Liver (tissue), 9 donors: ENCODE measurements around the gene SLMAP. TPM values are rescaled to one million over a fixed set of nuclear protein-coding genes. Genes with fewer than 3 reads are reported as not detected.

ENCODE experiments used
- DNase-seq: peaks from one replicate; pipeline ENCODE4 v3.0.0-alpha.2; 2017; ENCODE audit warnings: low spot score
- H3K27ac ChIP-seq, 2 donors: one replicate each; pipeline ENCODE4 v1.7.0; 2013; ENCODE audit warnings: inconsistent platforms in 2 of 2, low read length in 2 of 2, control low read depth in 1 of 2, low read depth in 1 of 2, mild to moderate bottlenecking in 1 of 2
- H3K27me3 ChIP-seq, 4 donors: one replicate each; pipeline versions ENCODE4 v1.6.1 to v1.7.0; 2013; ENCODE audit warnings: low read length in 3 of 4, inconsistent platforms in 1 of 4, mild to moderate bottlenecking in 1 of 4, moderate library complexity in 1 of 4; ENCODE audit not compliant: control insufficient read depth in 4 of 4, insufficient read depth in 4 of 4
- H3K36me3 ChIP-seq, 4 donors: one replicate each; pipeline versions ENCODE4 v1.6.1 to v1.7.0; 2013; ENCODE audit warnings: low read length in 3 of 4, mild to moderate bottlenecking in 3 of 4, low read depth in 1 of 4, moderate library complexity in 1 of 4; ENCODE audit not compliant: control insufficient read depth in 4 of 4, insufficient read depth in 3 of 4
- H3K4me1 ChIP-seq, 4 donors: one replicate each; pipeline versions ENCODE4 v1.6.1 to v1.7.0; 2013; ENCODE audit warnings: low read length in 3 of 4, mild to moderate bottlenecking in 3 of 4, moderate library complexity in 1 of 4; ENCODE audit not compliant: control insufficient read depth in 4 of 4, insufficient read depth in 4 of 4
- H3K4me3 ChIP-seq, 3 donors: one replicate each; pipeline versions ENCODE4 v1.6.1 to v1.7.0; 2013; ENCODE audit warnings: low read length in 3 of 3, control low read depth in 1 of 3, low read depth in 1 of 3, mild to moderate bottlenecking in 1 of 3
- H3K9ac ChIP-seq, 2 donors: one replicate each; pipeline ENCODE4 v1.7.0; 2013; ENCODE audit warnings: low read length in 2 of 2, mild to moderate bottlenecking in 2 of 2, moderate library complexity in 2 of 2, control low read depth in 1 of 2, low read depth in 1 of 2
- H3K9me3 ChIP-seq, 4 donors: one replicate each; pipeline versions ENCODE4 v1.6.1 to v1.7.0; 2013; ENCODE audit warnings: low read length in 3 of 4; ENCODE audit not compliant: control insufficient read depth in 4 of 4
- ATF3 ChIP-seq: IDR thresholded peaks from 2 replicates; pipeline ENCODE4 v1.6.1; 2016; ENCODE audit warnings: antibody characterized with exemption
- EGR1 ChIP-seq, 2 donors: IDR thresholded peaks; 2 replicates each; pipeline ENCODE4 v1.6.1; 2016 to 2018; ENCODE audit warnings: antibody characterized with exemption in 2 of 2, low read depth in 2 of 2
- FOXA1 ChIP-seq: IDR thresholded peaks from 2 replicates; pipeline ENCODE4 v1.6.1; 2016; ENCODE audit warnings: antibody characterized with exemption
- FOXA2 ChIP-seq: IDR thresholded peaks from 2 replicates; pipeline ENCODE4 v1.6.1; 2016; ENCODE audit warnings: antibody characterized with exemption
- GABPA ChIP-seq, 2 donors: IDR thresholded peaks in 1 of 2; conservative IDR thresholded peaks in 1 of 2; 2 replicates each; pipeline ENCODE4 v1.6.1; 2016; ENCODE audit warnings: antibody characterized with exemption in 2 of 2, mild to moderate bottlenecking in 1 of 2, moderate library complexity in 1 of 2
- HNF4A ChIP-seq, 2 donors: conservative IDR thresholded peaks; 2 replicates each; pipeline ENCODE4 v1.6.1; 2016; ENCODE audit warnings: antibody characterized with exemption in 2 of 2, mild to moderate bottlenecking in 2 of 2
- HNF4G ChIP-seq: IDR thresholded peaks from 2 replicates; pipeline ENCODE4 v1.6.1; 2016; ENCODE audit warnings: antibody characterized with exemption
- JUND ChIP-seq, 2 donors: IDR thresholded peaks; 2 replicates each; pipeline ENCODE4 v1.6.1; 2016; ENCODE audit warnings: antibody characterized with exemption in 2 of 2
- MAX ChIP-seq: IDR thresholded peaks from 2 replicates; pipeline ENCODE4 v1.6.1; 2016; ENCODE audit warnings: antibody characterized with exemption
- NR2F2 ChIP-seq: IDR thresholded peaks from 2 replicates; pipeline ENCODE4 v1.6.1; 2016; ENCODE audit warnings: antibody characterized with exemption
- RAD21 ChIP-seq, 2 donors: IDR thresholded peaks; 2 replicates each; pipeline ENCODE4 v1.6.1; 2016; ENCODE audit warnings: antibody characterized with exemption in 2 of 2, mild to moderate bottlenecking in 2 of 2
- REST ChIP-seq: IDR thresholded peaks from 2 replicates; pipeline ENCODE4 v1.6.1; 2016; ENCODE audit warnings: antibody characterized with exemption, mild to moderate bottlenecking
- RXRA ChIP-seq, 2 donors: IDR thresholded peaks; 2 replicates each; pipeline ENCODE4 v1.6.1; 2017 to 2018; ENCODE audit warnings: antibody characterized with exemption in 2 of 2, mild to moderate bottlenecking in 1 of 2
- SP1 ChIP-seq: IDR thresholded peaks from 2 replicates; pipeline ENCODE4 v1.6.1; 2018; ENCODE audit warnings: antibody characterized with exemption, mild to moderate bottlenecking
- TAF1 ChIP-seq: conservative IDR thresholded peaks from 2 replicates; pipeline ENCODE4 v1.6.1; 2016; ENCODE audit warnings: antibody characterized with exemption, mild to moderate bottlenecking
- YY1 ChIP-seq: IDR thresholded peaks from 2 replicates; pipeline ENCODE4 v1.6.1; 2016; ENCODE audit warnings: antibody characterized with exemption, mild to moderate bottlenecking
- ZBTB33 ChIP-seq: IDR thresholded peaks from 2 replicates; pipeline ENCODE4 v1.6.1; 2016; ENCODE audit warnings: antibody characterized with exemption
- WGBS: extraction: QIAGEN DNeasy Blood & Tissue Kit; methylation state at CpG from one replicate; pipeline ENCODE4 v1.1.7; 2013; 5-methylcytosine and 5-hydroxymethylcytosine counted together
- polyA plus RNA-seq, 2 donors: library from polyadenylated mRNA; stranded (reverse) in 1 of 2; unstranded in 1 of 2; fragments of 200-250 nt in 1 of 2; fragments of >200 nt in 1 of 2; fragmentation: Nextera tagmentation in 1 of 2; extraction: Ambion mirVana in 1 of 2; gene quantifications; one replicate each; pipeline versions ENCODE4 v1.2.1 to v1.2.3, GENCODE V29; 2013 to 2015
- total RNA-seq, 2 donors: library from RNA; depleted of rRNA; stranded (reverse); fragments of >200 nt; gene quantifications; one replicate each; pipeline ENCODE4 v1.2.3, GENCODE V29; 2014
- TF ChIP-seq, protein P1 (sequence below): fragments of 150-350 bp; IDR thresholded peaks from 2 replicates; pipeline ENCODE4 v1.5.1; 2017; ENCODE audit warnings: improper control_type of control experiment, low read depth, low read length; ENCODE audit not compliant: missing input control
- donor health status: healthy.
- donor health status: healthy.
- donor health status: healthy.
- donor health status: healthy.
- donor health status: healthy.

SLMAP gene
- total and polyA plus RNA-seq, 4 donors: 10.2 to 37.8 (median 19.4) TPM

DNA sequence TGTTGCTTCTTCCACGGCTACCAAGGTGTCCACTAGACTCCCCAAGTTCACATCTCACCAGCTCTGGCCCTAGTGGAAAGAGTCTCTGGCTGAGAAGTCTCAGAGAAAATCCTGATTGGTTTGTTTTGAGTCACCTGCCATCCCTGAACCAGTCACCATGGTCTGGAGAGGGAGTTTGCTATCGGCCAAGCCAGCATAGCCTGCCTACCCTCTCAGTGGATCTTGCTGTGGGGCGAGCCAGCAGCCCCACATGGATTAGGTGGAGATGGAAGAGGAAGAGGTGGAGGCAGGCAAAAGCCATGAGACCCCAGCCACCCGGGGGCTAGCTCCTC, 204.0 kb downstream of the SLMAP start:
- H3K27ac ChIP-seq: peak overlapping the region in 1 of 2 donors; percentile 18
- no peak for DNase-seq
- H3K9ac ChIP-seq: no peak overlapping the region
- H3K4me3 ChIP-seq: no peak overlapping the region
- H3K9me3 ChIP-seq: no peaks in the 10 kb centered on the region
- no peaks in the 10 kb centered on the region for H3K36me3 ChIP-seq
- TF ChIP-seq, protein P1, sequence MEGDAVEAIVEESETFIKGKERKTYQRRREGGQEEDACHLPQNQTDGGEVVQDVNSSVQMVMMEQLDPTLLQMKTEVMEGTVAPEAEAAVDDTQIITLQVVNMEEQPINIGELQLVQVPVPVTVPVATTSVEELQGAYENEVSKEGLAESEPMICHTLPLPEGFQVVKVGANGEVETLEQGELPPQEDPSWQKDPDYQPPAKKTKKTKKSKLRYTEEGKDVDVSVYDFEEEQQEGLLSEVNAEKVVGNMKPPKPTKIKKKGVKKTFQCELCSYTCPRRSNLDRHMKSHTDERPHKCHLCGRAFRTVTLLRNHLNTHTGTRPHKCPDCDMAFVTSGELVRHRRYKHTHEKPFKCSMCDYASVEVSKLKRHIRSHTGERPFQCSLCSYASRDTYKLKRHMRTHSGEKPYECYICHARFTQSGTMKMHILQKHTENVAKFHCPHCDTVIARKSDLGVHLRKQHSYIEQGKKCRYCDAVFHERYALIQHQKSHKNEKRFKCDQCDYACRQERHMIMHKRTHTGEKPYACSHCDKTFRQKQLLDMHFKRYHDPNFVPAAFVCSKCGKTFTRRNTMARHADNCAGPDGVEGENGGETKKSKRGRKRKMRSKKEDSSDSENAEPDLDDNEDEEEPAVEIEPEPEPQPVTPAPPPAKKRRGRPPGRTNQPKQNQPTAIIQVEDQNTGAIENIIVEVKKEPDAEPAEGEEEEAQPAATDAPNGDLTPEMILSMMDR: no peak
- TF ChIP-seq JUND (IDR thresholded peaks at IDR 0.05): no peak
- TF ChIP-seq GABPA (IDR thresholded peaks at IDR 0.05 in 1 of 2, conservative IDR thresholded peaks at IDR 0.05 in 1 of 2): no peak
- no peak for TF ChIP-seq FOXA2
- no peak for TF ChIP-seq EGR1 (IDR thresholded peaks at IDR 0.05; ENCODE audit: low read depth in 2 of 2)
- no peak for TF ChIP-seq REST
- no peak for TF ChIP-seq HNF4G
- TF ChIP-seq YY1: no peak
- TF ChIP-seq SP1: no peak
- TF ChIP-seq TAF1: no peak
- no peak for TF ChIP-seq NR2F2
- TF ChIP-seq MAX: no peak
- no peak for TF ChIP-seq ATF3
- no peak for TF ChIP-seq RAD21 (IDR thresholded peaks at IDR 0.05)
- no peak for TF ChIP-seq RXRA (IDR thresholded peaks at IDR 0.05)
- no peak for TF ChIP-seq FOXA1
- no peak for TF ChIP-seq ZBTB33
- no peak for TF ChIP-seq HNF4A (conservative IDR thresholded peaks at IDR 0.05)
- WGBS: 81% methylated on average over 4 of the region's 4 CpGs
- H3K4me1 ChIP-seq: peaks cover 0 to 3% (median 0%) of the 10 kb centered on the region in 4 donors
- H3K27me3 ChIP-seq: no peaks in the 10 kb centered on the region
